Neutrophil (primary cell): ENCODE data around the gene PTGIS.

Experiments used
- H3K27ac ChIP-seq: fragments of 200-600 bp; sonication (generic); 2 replicates; pipeline ENCODE4 v1.5.1; 2016; ENCODE audit warnings: mild to moderate bottlenecking, moderate library complexity
- H3K27me3 ChIP-seq: fragments of 200-600 bp; sonication (generic); 2 replicates; pipeline ENCODE4 v1.6.0; 2016; ENCODE audit warnings: mild to moderate bottlenecking
- H3K36me3 ChIP-seq: fragments of 200-600 bp; sonication (generic); 2 replicates; pipeline ENCODE4 v1.5.1; 2017
- H3K4me1 ChIP-seq, 2 experiments: fragments of 200-600 bp in 1 of 2; sonication (generic) in 1 of 2; 1 replicate in 1 of 2; 2 replicates in 1 of 2; pipeline versions ENCODE4 v1.5.1 to v1.6.1; 2013 to 2016; ENCODE audit warnings: low read depth in 1 of 2, low read length in 1 of 2, mild to moderate bottlenecking in 1 of 2, moderate library complexity in 1 of 2; ENCODE audit not compliant: control insufficient read depth in 1 of 2, insufficient read depth in 1 of 2
- H3K4me3 ChIP-seq, 2 experiments: fragments of 200-600 bp in 1 of 2; sonication (generic) in 1 of 2; 1 replicate in 1 of 2; 2 replicates in 1 of 2; pipeline ENCODE4 v1.5.1; 2013 to 2016; ENCODE audit warnings: low read depth in 1 of 2, low read length in 1 of 2, mild to moderate bottlenecking in 1 of 2, moderate library complexity in 1 of 2
- H3K9me3 ChIP-seq: fragments of 200-600 bp; sonication (generic); 2 replicates; pipeline ENCODE4 v1.5.1; 2016
- CTCF ChIP-seq: fragments of 200-600 bp; sonication (generic); IDR thresholded peaks from 2 replicates; pipeline ENCODE4 v1.5.1; 2016; ENCODE audit warnings: antibody characterized with exemption

Gene PTGIS

GRCh38 chr20:49507741-49508434, 60.0 kb downstream of the PTGIS start:
- Histone ChIP-seq H3K27me3 (peaks cover 81% of the 10 kb centered on the region), H3K36me3 (no peaks in the 10 kb centered on the region), H3K27ac (no peak overlapping the region), H3K4me3 (no peak overlapping the region), H3K4me1 (no peaks in the 10 kb centered on the region), H3K9me3 (no peaks in the 10 kb centered on the region)
- TF ChIP-seq CTCF, result no peak

- no peak overlapping the region for H3K4me3 ChIP-seq
- no peaks in the 10 kb centered on the region for H3K36me3 ChIP-seq
Measured at GRCh38 chr20:49505518-49505917, 62.4 kb downstream of the PTGIS start.

GRCh38 chr20:49503176-49503575, 64.8 kb downstream of the PTGIS start:
- Histone ChIP-seq H3K36me3 (no peaks in the 10 kb centered on the region), H3K4me3 (no peak overlapping the region), H3K27ac (no peak overlapping the region), H3K9me3 (no peaks in the 10 kb centered on the region), H3K4me1 (no peaks in the 10 kb centered on the region), H3K27me3 (peaks cover 77% of the 10 kb centered on the region)
- TF ChIP-seq CTCF, result no peak

More at GRCh38 chr20:49505518-49505917, 62.4 kb downstream of the PTGIS start:
- peaks cover 78% of the 10 kb centered on the region for H3K27me3 ChIP-seq
- H3K9me3 ChIP-seq, result no peaks in the 10 kb centered on the region
- no peak overlapping the region for H3K27ac ChIP-seq
- no peaks in the 10 kb centered on the region for H3K4me1 ChIP-seq
- TF ChIP-seq CTCF, result no peak

- peaks cover 79% of the 10 kb centered on the region for H3K27me3 ChIP-seq
- no peak for TF ChIP-seq CTCF
- H3K9me3 ChIP-seq, result no peaks in the 10 kb centered on the region
- no peak overlapping the region for H3K27ac ChIP-seq
- no peaks in the 10 kb centered on the region for H3K36me3 ChIP-seq
- no peaks in the 10 kb centered on the region for H3K4me1 ChIP-seq
- H3K4me3 ChIP-seq, result no peak overlapping the region
Measured at GRCh38 chr20:49501917-49502316, 66.0 kb downstream of the PTGIS start.

GRCh38 chr20:49497398-49497669, 70.6 kb downstream of the PTGIS start:
- Histone ChIP-seq H3K36me3 (no peaks in the 10 kb centered on the region), H3K9me3 (no peaks in the 10 kb centered on the region), H3K4me3 (no peak overlapping the region), H3K4me1 (no peaks in the 10 kb centered on the region), H3K27ac (no peak overlapping the region), H3K27me3 (peaks cover 75% of the 10 kb centered on the region)
- TF ChIP-seq CTCF, result no peak
